NCI-H446 (cell line): ENCODE data around the gene RPS27L.

Source experiments
- DNase-seq, 2 experiments: peaks; one replicate each; lab custom pipeline; 2025; lab: John Stamatoyannopoulos, UW

Gene RPS27L

DNA sequence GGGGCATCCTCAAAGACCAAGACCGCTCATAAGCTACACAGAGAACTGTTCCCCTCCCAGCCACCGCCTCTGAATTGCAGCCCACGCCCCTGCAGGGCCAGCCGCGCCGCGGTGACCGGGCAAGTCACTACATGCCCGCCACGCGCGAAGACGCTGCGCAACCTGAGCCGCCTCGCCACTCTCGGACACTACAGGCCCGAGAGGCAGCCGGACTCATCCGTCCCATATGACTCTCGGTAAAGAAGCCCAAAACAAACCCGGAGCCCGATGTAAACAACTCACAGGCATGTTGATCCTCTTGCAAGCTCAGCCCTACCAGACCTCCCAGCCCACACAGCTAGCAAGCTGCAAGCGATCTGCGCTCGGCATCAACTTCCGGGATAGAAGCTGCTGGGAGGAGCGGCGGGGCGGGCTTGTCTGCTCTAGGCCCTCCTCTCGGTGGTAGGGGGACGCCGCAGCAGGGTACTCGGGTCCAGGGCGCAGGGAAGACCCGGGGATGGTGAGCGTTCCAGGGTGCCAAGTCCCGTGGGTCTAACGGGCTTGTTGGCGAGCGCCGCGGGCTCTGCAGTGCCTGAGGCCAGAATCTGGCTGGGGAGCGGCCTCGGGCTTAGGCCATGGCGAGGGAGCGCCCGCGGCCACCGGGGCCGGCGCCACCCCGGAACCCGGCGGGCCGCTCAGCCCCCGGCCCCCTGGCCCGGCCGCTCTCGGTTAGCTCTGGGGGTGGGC, at the start of gene RPS27L:
Gene RPS27L (minus strand): TSS at position 360 of the 726 bp plus-strand sequence. CDS start 72 bp downstream, at position 288.
- peak; percentile 43 to 84 for DNase-seq

DNA sequence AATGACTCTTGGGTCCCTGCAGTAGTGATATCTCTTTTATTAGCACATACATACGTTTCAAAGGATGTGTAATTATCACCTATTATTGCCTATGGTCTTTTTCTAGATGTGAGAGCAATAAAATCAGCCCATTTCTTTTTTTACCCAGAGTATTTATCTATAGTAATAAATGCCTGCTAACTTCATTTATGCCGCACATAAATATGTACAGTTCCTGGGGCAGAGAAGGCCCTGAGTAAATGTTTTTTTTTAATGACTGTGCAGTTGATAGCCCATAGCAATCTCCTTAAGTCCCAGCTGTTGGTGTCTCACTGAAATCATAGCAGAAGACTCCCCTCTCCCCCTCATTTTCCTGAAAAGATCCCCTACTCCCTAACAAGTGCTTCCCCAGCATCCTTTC, 48.8 kb upstream of the RPS27L start:
- DNase-seq = no peak

DNA sequence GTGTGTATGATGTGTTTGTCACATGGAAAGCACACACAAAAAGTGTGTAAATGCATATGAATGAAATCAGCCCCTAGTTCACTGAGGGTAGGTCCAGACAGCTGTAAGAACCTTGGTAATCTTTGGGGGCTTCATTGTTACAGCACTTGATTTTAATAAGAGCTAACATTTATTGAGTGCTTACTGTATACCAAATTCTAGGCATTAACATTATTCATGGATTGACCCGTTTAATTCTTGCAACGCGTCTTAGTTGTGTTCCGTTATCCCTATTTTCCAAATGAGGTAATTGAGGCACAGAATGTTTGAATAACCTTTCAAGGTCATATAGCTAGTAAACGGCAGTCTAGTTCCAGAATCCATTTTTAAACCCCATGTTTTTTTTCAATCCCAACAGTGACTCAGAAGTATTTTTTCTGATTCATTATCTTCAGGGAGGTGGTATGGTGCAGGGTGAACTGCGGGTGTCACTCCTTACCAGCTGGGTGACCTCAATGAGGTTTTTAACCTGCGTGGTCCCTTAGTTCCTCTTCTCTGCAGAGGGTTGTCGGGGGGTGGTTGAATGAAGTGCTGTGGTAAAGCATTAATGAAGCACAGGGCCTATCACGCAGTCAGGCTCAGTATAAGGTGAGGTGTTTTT, 46.3 kb upstream of the RPS27L start:
- no peak for DNase-seq

DNA sequence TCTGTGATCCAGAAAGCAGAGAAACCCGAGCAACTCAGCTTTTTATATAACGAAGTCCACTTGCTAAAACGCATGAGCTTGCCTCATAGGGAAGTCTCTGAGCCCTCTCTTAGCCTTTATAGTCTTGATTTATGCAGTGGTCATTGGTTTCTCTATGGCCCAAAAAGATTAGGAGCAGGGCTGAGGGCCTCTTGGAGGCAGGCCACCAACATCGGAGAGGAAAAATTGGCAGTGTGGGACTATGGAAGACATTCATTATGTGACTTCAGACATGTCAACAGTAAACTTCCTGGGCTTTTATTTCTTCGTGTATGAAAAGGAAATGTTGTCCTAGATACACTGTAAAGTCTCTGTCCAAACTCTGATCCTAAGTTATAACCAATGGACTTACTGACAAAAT, 45.6 kb upstream of the RPS27L start:
- no peak for DNase-seq

DNA sequence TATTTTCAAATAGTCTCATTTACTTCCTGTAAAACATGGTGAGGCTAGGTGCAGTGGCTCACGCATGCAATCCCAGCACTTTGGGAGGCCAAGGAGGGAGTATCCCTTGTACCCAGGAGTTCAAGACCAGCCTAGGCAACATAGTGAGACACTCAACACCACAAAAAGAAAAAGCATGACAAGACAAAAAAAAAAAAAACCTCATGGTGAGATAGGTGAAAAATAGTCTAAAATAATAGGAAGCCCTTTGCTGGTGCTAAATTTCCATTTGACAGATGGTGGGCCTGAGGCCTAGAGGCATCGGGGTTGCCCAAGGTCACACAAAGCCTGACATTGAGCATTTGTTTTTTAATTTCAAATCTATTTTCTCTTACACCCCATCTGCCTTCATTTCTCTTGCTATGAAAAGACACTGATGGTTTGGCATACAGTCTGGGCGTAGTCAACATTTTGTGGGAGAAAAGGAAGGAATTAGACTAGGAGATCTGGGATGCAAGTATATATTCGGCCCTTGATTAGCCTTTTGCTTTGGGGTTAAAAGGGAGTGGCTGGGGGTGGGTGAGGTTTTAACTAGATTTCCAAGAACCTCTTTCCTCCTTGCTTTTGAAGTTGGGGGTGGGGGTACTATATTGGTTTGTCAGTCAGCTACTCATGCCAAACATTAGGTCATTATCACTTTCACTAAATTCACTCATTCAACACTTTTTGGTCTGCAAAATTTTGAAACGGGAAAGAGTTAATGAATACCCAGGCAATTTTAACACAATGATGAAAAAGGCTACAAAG, 43.4 kb upstream of the RPS27L start:
- no peak for DNase-seq

DNA sequence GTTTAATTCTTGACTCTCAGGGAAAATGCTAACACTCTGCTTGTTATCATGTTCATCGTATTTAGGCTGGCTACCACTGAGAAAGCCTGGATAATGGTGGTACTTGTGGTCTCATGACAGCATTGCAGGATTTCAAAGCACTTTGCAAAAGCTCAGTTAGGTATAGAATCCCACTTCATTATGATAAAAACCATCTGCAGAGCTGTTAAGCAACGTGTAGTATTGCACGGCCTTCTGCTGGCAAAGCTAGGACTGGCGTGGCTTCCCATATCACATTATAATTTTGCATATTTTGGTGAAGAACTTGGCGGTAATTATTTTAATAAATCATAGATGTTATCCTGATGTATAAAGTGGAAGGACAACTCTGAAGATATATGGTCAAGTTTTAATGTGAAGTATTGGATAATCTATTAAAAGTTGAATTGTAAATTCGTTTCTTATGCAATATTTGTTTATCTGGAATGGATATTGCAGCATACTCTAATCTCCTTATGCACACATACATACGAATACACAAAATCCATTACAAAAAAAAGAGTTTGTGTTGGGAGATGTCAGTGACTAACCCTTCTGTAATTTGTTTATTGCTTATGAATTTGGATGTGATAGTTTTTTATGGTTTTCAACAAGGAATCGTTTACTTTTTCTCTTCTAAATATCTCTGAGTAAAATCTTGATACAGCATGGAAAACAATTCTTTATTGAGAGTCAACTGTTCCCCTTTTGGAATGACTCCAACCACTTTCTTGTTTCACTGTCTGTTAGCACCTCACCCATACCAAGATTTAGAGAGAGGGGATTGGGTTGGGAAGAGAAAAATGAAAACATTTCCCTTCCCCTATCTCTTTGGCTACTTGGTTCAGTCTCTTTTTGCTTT, 41.3 kb upstream of the RPS27L start:
- peak in 1 of 2 experiments; percentile 26 for DNase-seq

DNA sequence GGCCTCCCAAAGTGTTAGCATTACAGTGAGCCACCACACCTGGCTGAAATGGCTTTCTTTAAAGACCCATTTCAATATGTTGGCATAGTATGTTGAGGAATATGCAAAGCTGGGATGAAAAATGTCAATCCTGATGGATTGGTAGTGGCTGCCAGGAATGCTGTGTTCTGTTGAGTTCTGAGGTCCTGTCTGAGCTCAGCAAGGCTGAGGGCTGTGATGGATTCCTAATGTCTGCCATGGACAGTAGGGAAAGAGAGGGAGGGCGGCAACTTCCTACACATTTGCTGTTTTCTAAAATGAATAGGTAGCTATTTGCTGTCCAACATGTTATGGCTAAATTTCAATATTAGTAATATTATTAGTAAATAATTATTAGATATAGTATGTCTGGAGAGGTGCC, 40.3 kb upstream of the RPS27L start:
- DNase-seq = peak in 1 of 2 experiments; percentile 32

DNA sequence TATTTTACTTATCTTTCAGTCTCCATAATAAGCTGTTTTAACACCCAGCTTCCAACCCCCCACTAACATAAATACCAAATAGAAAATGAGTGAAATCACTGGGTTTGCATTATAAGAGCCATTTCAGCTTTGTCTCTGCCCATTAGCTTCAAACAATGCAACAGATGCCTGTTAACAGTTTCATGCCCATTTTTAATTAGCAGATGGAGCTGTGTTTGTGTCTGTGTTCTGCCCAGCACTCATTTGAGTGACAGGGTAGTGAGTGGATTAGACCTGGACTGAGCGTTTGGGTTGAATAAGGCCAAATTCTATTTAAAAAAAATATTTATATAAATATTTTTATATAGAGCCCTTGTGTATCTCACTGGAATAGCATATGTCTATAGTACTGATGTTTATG, 39.6 kb upstream of the RPS27L start:
- DNase-seq = peak in 1 of 2 experiments; percentile 78

DNA sequence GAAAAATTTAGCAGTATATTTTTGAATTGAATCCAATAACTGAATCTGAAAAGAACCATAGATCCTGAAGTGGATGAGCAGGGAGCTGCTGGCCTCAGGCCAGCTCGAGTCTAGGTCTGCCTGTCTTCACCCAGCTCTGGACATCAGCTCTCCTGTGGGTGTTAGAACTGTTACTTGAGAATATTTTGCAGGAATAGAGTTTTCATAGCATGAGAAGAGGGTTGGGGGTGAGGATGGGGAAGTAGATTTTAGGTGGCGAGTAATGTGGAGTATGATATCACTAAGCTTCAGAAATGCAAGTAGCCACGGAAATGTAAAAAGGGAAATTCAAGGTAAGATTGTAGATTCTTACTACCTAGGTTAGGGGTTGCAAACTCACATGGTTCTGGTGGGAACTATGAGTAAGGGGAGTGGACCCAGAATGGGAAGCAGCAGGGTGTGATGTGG, 38.3 kb upstream of the RPS27L start:
- peak in 1 of 2 experiments; percentile 51 for DNase-seq

DNA sequence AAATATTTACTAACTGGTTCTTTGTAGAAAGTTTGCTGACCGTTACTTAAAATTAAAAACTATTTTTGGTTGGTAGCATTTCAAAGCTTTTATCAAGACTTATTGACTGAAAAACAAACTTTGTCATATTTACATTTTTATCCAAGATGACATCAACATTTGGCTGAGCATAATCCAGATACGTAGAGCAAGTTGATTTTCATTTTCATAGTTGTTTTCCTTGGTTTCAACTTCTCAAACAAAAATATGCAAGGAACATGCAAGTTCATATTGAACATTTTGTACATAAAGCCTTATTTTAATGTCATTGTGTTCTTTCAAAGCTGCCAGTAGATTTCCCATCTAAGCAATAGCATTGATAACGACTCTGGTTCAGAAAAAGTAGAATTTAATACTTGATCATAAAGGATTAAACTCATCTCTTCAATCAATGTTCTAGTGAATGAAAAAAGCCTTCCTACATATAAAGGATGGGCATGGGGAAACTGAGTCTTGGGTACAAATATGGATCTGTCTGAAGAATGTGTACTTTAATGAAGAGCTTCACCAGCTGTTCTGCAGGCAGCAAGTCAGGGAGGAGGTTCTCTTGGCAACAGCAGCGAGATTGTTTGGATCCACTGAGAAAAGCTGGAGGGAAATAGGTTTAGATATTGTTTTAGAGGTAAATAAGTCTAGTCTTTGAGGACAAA, 37.7 kb upstream of the RPS27L start:
- no peak for DNase-seq

DNA sequence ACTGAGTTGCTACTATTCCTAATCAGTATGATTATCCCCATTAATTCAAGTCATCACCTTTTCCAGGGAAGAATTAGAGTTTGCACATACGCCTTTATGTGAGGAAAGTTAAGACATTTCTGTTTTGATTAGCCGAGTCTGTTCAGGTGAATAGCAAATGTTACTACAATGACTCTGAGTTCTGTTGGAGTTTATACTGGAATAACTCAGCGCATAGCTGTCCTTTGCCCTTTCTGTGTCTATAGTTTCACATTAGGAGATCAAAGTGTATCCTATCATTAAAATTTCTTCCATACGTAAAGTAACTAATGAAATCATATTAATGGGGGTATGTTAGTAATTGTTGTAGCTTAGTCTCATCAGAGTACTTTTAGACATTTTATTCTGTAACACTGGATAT, 37.0 kb upstream of the RPS27L start:
- no peak for DNase-seq

DNA sequence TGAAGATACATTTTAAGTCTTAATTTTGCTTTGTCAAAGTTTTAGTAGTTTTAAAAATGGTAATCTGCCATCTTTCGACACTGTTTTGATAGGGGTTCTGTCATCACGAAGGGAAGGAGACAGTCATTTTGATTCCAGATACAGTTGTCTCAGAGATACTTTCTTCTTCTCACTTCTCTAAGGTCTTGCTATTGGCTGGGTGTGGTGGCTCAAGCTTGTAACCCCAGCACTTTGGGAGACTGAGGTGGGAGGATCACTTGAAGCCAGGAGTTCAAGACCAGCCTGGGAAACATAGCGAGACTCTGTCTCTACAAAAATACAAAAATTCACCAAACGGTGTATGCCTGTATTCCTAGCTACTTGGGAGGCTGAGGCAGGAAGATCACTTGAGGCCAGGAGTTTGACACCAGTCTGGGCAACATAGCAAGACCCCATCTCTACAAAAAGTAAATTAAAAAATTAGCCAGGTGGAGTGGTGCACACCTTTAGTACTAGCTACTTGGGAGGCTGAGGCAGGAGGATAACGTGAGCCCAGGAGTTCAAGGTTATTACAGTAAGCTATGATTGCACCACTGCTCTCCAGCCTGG, 35.4 kb upstream of the RPS27L start:
- no peak for DNase-seq

DNA sequence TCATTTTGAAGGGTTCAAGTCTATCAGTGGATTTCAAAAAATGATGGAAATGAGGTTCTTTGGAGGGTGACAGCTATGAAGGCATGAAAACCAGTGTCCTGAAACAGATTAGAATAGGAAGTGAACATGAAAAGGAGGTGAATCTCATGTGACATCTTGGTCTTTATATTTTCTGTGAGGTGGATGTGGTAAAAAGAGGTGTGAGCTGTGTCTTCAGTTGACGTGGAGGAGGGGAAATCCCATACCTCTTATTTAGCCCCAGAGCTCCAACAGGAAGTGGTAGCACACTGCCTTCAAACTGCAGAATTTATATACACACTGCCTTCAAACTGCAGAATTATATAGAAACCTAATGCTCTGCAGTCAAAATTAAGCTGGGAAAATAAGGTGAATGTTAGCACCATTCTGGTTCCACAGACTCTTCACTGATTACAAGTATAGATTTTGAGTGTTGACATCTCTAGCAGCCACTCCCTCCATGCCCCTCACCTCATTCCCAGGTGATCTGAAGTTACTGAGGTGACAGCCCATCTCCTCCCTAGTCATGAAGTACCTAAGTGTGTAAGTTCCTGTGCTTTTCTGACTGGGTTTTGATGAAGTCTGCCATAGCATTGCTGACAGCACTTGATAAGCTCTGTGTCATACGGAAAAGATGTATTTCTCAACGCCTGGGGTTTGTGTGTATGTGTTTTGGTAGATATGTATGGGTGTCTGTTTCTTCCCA, 34.8 kb upstream of the RPS27L start:
- no peak for DNase-seq

DNA sequence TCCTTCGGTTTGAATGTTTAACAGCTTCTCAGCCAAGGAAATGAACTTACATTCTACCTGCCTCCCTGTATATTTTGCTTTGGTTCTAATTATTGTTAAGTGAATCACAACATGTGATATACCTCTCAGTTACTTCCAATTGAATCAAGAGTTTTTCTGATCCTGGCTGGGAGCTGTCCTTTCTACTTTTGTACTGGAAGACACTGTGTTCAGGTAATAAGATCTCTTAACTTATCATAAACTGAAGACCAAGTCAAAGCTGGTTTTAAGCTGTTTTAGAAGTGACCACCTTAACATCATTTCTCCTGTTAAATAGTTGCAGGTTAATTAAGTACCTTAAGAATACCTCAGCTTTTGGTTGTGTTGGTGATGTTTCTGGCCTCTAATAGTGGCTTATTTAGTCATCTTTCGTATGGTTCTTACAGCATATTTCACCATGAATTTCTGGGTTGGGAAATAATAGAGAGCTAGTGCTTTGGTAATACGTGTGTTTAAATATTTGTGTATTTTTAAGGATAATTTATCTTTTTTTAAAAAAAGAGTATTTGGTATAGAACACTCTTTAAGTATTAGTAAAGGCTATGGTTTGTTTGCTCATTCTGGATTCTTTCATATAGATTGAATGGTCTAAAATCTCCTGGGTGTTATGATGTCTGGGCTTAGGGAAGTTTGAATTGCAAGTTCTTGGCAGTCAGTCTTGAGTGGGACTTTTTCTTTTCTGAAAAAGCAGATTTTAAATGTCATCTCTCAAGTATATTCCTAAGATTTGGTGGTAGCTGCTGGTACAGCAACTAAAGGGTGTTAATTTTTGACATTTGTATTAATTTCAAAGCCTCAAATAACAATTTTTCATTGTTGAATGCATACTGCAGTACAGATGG, 33.7 kb upstream of the RPS27L start:
- no peak for DNase-seq

DNA sequence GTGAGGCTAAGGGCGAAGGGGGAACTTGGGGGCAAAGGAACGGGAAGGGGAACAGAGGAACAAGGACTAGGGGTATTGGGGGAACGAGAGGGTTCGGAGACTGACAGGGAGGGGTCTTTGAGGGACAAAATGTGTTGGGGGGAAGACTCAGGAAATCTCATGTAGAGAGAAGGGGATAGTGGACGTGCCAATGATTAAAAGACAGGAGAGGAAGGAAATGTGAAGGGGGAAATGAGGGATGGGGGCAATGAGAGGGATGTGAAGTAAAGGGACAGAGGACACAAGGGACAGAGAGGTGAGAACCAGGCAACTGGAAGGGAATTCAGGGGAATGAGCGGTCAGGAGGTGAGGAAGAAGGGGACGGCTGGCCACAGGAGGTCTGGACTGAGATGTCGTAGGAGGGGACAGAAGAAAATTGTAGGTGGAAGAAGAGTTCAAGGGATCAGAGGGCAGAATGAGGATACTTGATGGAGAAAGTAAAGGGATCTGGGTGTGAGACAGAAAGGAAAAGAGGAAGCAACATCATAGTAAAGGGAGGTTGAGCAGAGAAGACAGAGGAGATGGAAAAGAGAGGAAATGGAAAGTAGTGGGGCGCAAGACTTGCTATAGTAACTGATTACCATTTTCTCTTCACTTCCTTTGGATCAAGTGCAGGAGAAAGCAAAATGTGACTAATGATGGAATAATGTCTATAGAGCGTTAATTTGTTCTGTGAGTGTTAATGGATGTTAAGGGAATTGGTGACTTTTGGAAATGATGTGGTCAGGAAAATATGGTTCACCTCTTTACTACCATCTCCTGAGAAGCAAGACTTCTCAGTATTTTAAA, 32.9 kb upstream of the RPS27L start:
- no peak for DNase-seq

DNA sequence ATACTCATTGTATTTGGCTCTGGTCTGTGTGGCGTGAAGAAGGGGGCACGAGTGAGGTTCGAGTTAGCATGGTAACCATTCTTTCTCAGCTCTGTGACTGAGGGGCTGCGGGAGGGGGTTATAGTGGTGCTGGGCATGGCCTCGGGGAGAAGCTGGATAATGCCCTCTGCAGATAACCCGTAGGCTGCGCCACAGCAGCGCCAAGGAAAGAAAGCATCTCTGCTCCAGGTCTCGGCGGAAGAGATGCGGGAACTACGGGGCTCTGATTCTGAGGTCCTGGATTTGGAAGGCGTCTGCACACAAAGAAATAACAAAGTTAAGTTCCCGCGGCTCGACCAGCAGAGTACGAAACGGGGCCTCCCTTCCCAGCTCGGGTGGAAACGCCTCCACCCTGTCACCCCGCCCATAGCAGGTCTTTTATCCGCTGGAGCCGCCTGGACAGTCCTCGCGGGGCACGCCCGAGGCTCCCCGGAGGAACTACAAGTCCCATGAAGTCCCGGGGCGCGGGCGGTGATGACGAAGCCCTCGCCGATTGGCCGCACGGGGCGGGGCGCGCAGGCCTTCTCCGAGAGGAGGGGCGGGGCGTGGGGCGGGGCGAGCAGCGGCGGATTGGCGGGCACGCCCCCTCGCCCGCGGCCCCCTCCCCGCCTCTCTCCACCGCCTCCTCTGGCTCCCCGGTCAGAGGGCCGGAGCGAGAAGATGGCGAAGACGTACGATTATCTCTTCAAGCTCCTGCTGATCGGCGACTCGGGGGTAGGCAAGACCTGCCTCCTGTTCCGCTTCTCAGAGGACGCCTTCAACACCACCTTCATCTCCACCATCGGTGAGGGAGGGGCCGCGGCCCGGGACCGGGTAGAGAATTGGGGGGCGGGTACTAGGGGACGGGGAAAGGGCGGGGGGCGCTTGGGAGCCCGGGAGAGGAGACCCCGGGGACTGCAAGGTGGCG, 31.9 kb upstream of the RPS27L start, which contains the start of gene RAB8B:
Gene RAB8B (plus strand): TSS at position 681 of the 946 bp plus-strand sequence. CDS start 19 bp downstream, at position 700.
- peak; percentile 85 to 95 for DNase-seq
